Natural killer cell (primary cell): Measurements from ENCODE around the gene CABLES1. TPM values are rescaled to one million over a fixed set of nuclear protein-coding genes. Genes with fewer than 3 reads are reported as not detected.

Experiments used
- ATAC-seq, 3 donors: fragments of 150-1000 bp in 2 of 3; fragments of 200-7000 bp in 1 of 3; cut with Tn5 transposase; 1 replicate in 1 of 3; 2 replicates in 2 of 3; pipeline ENCODE4 v1.10.0; 2021; ENCODE audit warnings: mild to moderate bottlenecking in 2 of 3, moderate library complexity in 2 of 3
- DNase-seq, 2 donors: peaks; one replicate each; pipeline versions ENCODE4 v3.0.0 to v3.0.0-alpha.2; 2013 to 2021; ENCODE audit warnings: mixed read lengths in 1 of 2
- H3K27ac ChIP-seq: one replicate; pipeline ENCODE4 v1.5.1; 2013; ENCODE audit warnings: mild to moderate bottlenecking, low read length
- H3K27me3 ChIP-seq: one replicate; pipeline ENCODE4 v1.6.1; 2013; ENCODE audit warnings: low read length; ENCODE audit not compliant: control insufficient read depth, insufficient read depth
- H3K36me3 ChIP-seq: one replicate; pipeline ENCODE4 v1.6.1; 2013; ENCODE audit warnings: low read length; ENCODE audit not compliant: control insufficient read depth, insufficient read depth
- H3K4me1 ChIP-seq: one replicate; pipeline ENCODE4 v1.6.1; 2013; ENCODE audit warnings: low read length; ENCODE audit not compliant: control insufficient read depth, insufficient read depth
- H3K4me3 ChIP-seq: one replicate; pipeline ENCODE4 v1.5.1; 2013; ENCODE audit warnings: low read length
- H3K9me3 ChIP-seq: one replicate; pipeline ENCODE4 v1.6.1; 2013; ENCODE audit warnings: low read length; ENCODE audit not compliant: control insufficient read depth, insufficient read depth
- H3K27ac Mint-ChIP-seq, 2 donors: one replicate each; pipeline ENCODE4 v1.8.0; 2022; ENCODE audit warnings: mild to moderate bottlenecking in 2 of 2, mixed read lengths in 2 of 2, moderate library complexity in 1 of 2
- H3K27me3 Mint-ChIP-seq, 2 donors: one replicate each; pipeline ENCODE4 v1.8.0; 2022; ENCODE audit warnings: low read depth in 2 of 2, mixed read lengths in 2 of 2
- H3K36me3 Mint-ChIP-seq: one replicate; pipeline ENCODE4 v1.8.0; 2022; ENCODE audit warnings: mixed read lengths
- H3K4me1 Mint-ChIP-seq, 2 donors: one replicate each; pipeline ENCODE4 v1.8.0; 2022; ENCODE audit warnings: mixed read lengths in 2 of 2
- H3K4me3 Mint-ChIP-seq: one replicate; pipeline ENCODE4 v1.8.0; 2022; ENCODE audit warnings: mild to moderate bottlenecking, moderate library complexity, mixed read lengths
- H3K9me3 Mint-ChIP-seq, 2 donors: one replicate each; pipeline ENCODE4 v1.8.0; 2022; ENCODE audit warnings: mixed read lengths in 2 of 2
- CTCF ChIP-seq: fragments of 200-600 bp; IDR thresholded peaks from one replicate; pipeline ENCODE4 v1.8.0; 2022; ENCODE audit warnings: antibody characterized with exemption
- WGBS: methylation state at CpG from one replicate; pipeline ENCODE4 v1.1.7; 2013; ENCODE audit warnings: missing lambda C conversion rate; ENCODE audit not compliant: insufficient coverage; 5-methylcytosine and 5-hydroxymethylcytosine counted together
- intact Hi-C: fragments of 100-400 bp; cut with micrococcal nuclease; formaldehyde crosslinking; loops from one replicate; pipeline ENCODE4 v1.14.2; 2022
- total RNA-seq, 4 donors: library from RNA; stranded (reverse); fragments of 120-200 nt in 1 of 4; gene quantifications; one replicate each; pipeline versions ENCODE4 v1.2.3 to v1.2.4, GENCODE V29; 2013 to 2022

Gene CABLES1
- total RNA-seq, 3 donors from 2014 or later (not counting 1 experiment from before 2014, with no cell fraction given) = 1.3 to 2.2 (median 1.8) TPM

DNA sequence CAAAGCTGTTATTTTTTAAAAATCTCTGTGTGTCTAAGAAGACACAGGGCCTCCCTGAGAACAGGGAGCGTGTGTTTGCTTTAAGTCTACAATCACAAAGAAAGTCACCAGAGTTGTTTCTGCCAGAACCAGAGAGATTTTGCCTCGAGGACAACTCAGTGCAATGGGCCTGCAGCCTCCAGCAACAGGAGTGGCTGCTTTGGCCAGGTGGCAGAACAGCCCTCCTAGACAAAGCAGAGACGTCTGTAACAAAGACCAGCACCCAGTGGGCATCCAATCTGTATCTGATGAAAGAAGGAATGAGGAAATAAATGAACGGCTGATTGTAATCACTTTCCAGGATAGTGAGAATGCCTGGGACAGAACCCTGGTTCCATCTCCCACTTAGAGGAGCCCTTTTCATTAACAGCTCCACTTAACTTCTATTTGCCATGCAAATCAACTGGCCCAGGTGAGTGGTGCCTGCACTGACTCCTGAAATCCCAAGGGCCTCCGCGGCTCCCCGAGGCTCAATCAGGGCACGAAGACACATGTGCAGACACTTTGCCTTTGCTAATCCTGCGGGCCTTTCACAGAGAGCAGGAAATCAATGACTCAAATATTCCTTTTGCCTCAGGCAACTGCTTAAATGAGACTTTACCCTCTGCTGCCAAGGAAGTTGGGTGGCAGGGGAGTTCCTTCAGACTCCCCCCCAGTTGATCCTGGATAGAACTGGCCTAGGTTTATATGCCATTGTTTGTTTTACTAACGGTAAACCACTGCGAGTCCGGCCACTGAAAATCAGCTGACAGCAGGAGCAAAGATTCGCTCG lies 146.5 kb downstream of the CABLES1 start:
- intact Hi-C loops = no loop called here

DNA sequence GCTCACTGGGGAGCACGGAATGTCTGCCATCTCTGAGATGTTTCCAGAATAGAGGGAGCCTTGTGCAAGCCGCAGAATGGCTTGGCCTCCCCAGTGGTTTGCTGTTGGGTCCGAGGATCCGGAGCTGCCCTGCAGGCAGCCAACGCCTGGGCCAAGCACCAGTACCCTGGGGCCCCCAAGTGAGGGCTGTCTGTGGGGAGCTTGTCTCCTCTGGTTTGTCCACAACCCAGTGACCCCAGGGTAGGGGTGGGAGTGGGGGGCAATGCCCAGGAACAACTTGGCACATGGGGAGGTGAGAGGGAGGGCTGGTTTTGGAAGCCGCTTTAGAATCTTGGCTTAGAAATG lies 147.1 kb downstream of the CABLES1 start:
- H3K9me3 ChIP-seq = no peaks in the 10 kb centered on the region
- no peaks in the 10 kb centered on the region for H3K27me3 ChIP-seq
- intact Hi-C loops = no loop called here
- 99% methylated on average over 6 of the region's 6 CpGs for WGBS
- no peak overlapping the region for H3K27ac ChIP-seq
- H3K36me3 Mint-ChIP-seq = no peaks in the 10 kb centered on the region
- H3K27ac Mint-ChIP-seq = no peak overlapping the region
- no peak for TF ChIP-seq CTCF
- no peaks in the 10 kb centered on the region for H3K36me3 ChIP-seq
- peaks cover 8% of the 10 kb centered on the region for H3K4me1 ChIP-seq
- DNase-seq (no peak), ATAC-seq (no peak)
- no peak overlapping the region for H3K4me3 ChIP-seq
- peaks cover 0 to 1% of the 10 kb centered on the region in 2 donors for H3K9me3 Mint-ChIP-seq
- H3K27me3 Mint-ChIP-seq = no peaks in the 10 kb centered on the region
- no peak overlapping the region for H3K4me3 Mint-ChIP-seq
- H3K4me1 Mint-ChIP-seq = peaks cover 9 to 16% of the 10 kb centered on the region in 2 donors

More for the DNA sequence above, 146.5 kb downstream of the CABLES1 start:
- H3K9me3 Mint-ChIP-seq = peaks cover 0 to 3% of the 10 kb centered on the region in 2 donors
- H3K27me3 ChIP-seq = no peaks in the 10 kb centered on the region
- 90% methylated on average over 14 of the region's 14 CpGs for WGBS
- no peak for TF ChIP-seq CTCF
- no peak for ATAC-seq
- H3K9me3 ChIP-seq = no peaks in the 10 kb centered on the region
- H3K4me3 ChIP-seq = no peak overlapping the region
- no peaks in the 10 kb centered on the region for H3K36me3 Mint-ChIP-seq
- no peak overlapping the region for H3K27ac ChIP-seq
- no peaks in the 10 kb centered on the region for H3K27me3 Mint-ChIP-seq
- H3K4me3 Mint-ChIP-seq = no peak overlapping the region
- no peak for DNase-seq
- H3K27ac Mint-ChIP-seq = no peak overlapping the region
- peaks cover 8% of the 10 kb centered on the region for H3K4me1 ChIP-seq
- H3K36me3 ChIP-seq = no peaks in the 10 kb centered on the region
- peaks cover 9 to 16% of the 10 kb centered on the region in 2 donors for H3K4me1 Mint-ChIP-seq

DNA sequence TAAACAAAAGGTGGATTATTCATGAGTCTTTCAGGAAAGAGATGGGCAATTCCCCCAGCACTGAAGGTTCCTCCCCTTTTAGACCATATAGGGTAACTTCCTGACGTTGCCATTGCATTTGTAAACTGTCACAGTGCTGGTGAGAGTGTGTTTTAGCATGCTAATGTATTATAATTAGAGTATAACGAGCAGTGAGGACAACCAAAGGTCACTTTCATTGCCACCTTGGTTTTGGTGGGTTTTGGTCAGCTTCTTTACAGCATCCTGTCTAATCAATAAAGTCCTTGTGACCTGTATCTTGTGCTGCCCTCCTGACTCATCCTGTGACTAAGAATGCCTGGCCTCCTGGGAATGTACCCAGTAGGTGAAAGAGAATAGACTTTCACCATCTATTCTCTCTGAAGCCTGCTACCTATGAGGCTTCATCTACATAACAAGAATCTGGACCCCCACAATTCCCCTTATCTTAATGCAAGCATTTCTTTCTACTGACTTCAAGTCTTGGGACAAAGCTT lies 148.7 kb downstream of the CABLES1 start:
- no peak for TF ChIP-seq CTCF
- H3K27ac ChIP-seq = no peak overlapping the region
- peaks cover 9 to 16% of the 10 kb centered on the region in 2 donors for H3K4me1 Mint-ChIP-seq
- H3K4me3 ChIP-seq = no peak overlapping the region
- ATAC-seq = peak; percentile 65 to 87 (median 84)
- peaks cover 8% of the 10 kb centered on the region for H3K4me1 ChIP-seq
- intact Hi-C loops = no loop called here
- WGBS = 50% methylated on average over 1 of the region's 2 CpGs
- no peak overlapping the region for H3K4me3 Mint-ChIP-seq
- H3K27me3 Mint-ChIP-seq = no peaks in the 10 kb centered on the region
- H3K27me3 ChIP-seq = no peaks in the 10 kb centered on the region
- H3K36me3 ChIP-seq = no peaks in the 10 kb centered on the region
- no peaks in the 10 kb centered on the region for H3K9me3 ChIP-seq
- DNase-seq = no peak
- H3K36me3 Mint-ChIP-seq = no peaks in the 10 kb centered on the region
- H3K27ac Mint-ChIP-seq = peak overlapping the region; percentile 76 to 77
- no peaks in the 10 kb centered on the region for H3K9me3 Mint-ChIP-seq
